HCT116 (cell line): Measurements from ENCODE around the gene PDE6G. TPM values are rescaled to one million over a fixed set of nuclear protein-coding genes. Genes with fewer than 3 reads are reported as not detected.

Source experiments
- ATAC-seq: fragments of 200-7000 bp; cut with Tn5 transposase; 2 replicates; pipeline ENCODE4 v1.9.1; 2020; ENCODE audit warnings: mild to moderate bottlenecking, moderate library complexity
- BruUV-seq: library from RNA; stranded (reverse); fragments of 400-500 nt; replicated peaks from 2 replicates; lab custom pipeline; 2021; lab: Mats Ljungman, UMichigan
- CTCF ChIA-PET: fragments of 300-600 bp; sonication (Branson Sonifier 250); formaldehyde crosslinking; loops from one replicate; lab custom pipeline; 2021; ENCODE audit warnings: antibody characterized with exemption; lab: Charles Lee
- POLR2A ChIA-PET: fragments of 300-600, 350-600 bp; sonication (Branson Sonifier 250); formaldehyde crosslinking; loops from one replicate; lab custom pipeline; 2021; ENCODE audit warnings: antibody characterized with exemption; lab: Charles Lee
- RAD21 ChIA-PET, 2 experiments: fragments of 300-600 bp; sonication (Branson Sonifier 250); formaldehyde crosslinking; loops; one replicate each; lab custom pipeline; 2023; ENCODE audit warnings: low total read pairs in 2 of 2; ENCODE audit not compliant: uncharacterized antibody in 2 of 2, unreplicated experiment in 2 of 2, low non-redundant PET in 1 of 2; lab: Charles Lee
- DNase-seq: peaks from one replicate; pipeline ENCODE4 v3.0.0-alpha.2; 2010; ENCODE audit warnings: low read depth, low spot score
- H2AFZ ChIP-seq: fragments of 200-600 bp; shearing (Covaris generic), sonication (generic); 2 replicates; pipeline ENCODE4 v1.6.1; 2017; ENCODE audit warnings: low read depth, mixed run types, mixed read lengths, antibody characterized with exemption, low read length; ENCODE audit not compliant: poor library complexity, severe bottlenecking
- H3K27ac ChIP-seq: 2 replicates; pipeline ENCODE4 v1.5.1; 2012; ENCODE audit warnings: low read depth, low read length
- H3K27me3 ChIP-seq: fragments of 200-600 bp; sonication (generic); 2 replicates; pipeline ENCODE4 v1.6.1; 2016; ENCODE audit warnings: mixed run types, low read length, mixed read lengths; ENCODE audit not compliant: insufficient read depth
- H3K36me3 ChIP-seq, 2 experiments: fragments of 200-500 bp in 1 of 2; fragments of 200-600 bp in 1 of 2; sonication (Bioruptor generic) in 1 of 2; sonication (generic) in 1 of 2; 2 replicates each; pipeline versions ENCODE4 v1.5.1 to v1.6.1; 2014 to 2016; ENCODE audit warnings: low read length in 2 of 2, inconsistent platforms in 1 of 2, mixed read lengths in 1 of 2, mixed run types in 1 of 2; ENCODE audit not compliant: insufficient read depth in 2 of 2, control insufficient read depth in 1 of 2
- H3K4me1 ChIP-seq, 2 experiments: fragments of 200-600 bp in 1 of 2; sonication (generic) in 1 of 2; 2 replicates each; pipeline versions ENCODE4 v1.5.1 to v1.6.1; 2012 to 2017; ENCODE audit warnings: low read length in 2 of 2, inconsistent platforms in 1 of 2, mild to moderate bottlenecking in 1 of 2, mixed read lengths in 1 of 2, mixed run types in 1 of 2, moderate library complexity in 1 of 2; ENCODE audit not compliant: insufficient read depth in 2 of 2, control insufficient read depth in 1 of 2
- H3K4me2 ChIP-seq: fragments of 200-600 bp; sonication (generic); 2 replicates; pipeline ENCODE4 v1.6.1; 2017; ENCODE audit warnings: mixed run types, low read length, mixed read lengths
- H3K4me3 ChIP-seq, 2 experiments: fragments of 200-600 bp in 1 of 2; sonication (generic) in 1 of 2; replicated peaks in 1 of 2; 2 replicates each; pipeline ENCODE4 v1.5.1; 2011 to 2016; ENCODE audit warnings: low read length in 2 of 2, control low read depth in 1 of 2, low read depth in 1 of 2, mild to moderate bottlenecking in 1 of 2, mixed read lengths in 1 of 2, mixed run types in 1 of 2
- H3K79me2 ChIP-seq: fragments of 200-600 bp; sonication (generic); 2 replicates; pipeline ENCODE4 v1.6.1; 2017; ENCODE audit warnings: mild to moderate bottlenecking, mixed run types, low read length, moderate library complexity, mixed read lengths; ENCODE audit not compliant: insufficient read depth
- H3K9ac ChIP-seq: fragments of 200-600 bp; sonication (generic); 2 replicates; pipeline ENCODE4 v1.6.1; 2016; ENCODE audit warnings: low read length, mixed read lengths
- H3K9me2 ChIP-seq: fragments of 200-600 bp; sonication (generic), shearing (Covaris generic); 2 replicates; pipeline ENCODE4 v1.6.1; 2017; ENCODE audit warnings: mixed run types, mild to moderate bottlenecking, moderate library complexity; ENCODE audit not compliant: insufficient read depth
- H3K9me3 ChIP-seq, 2 experiments: fragments of 200-500 bp in 1 of 2; fragments of 200-600 bp in 1 of 2; sonication (Bioruptor generic) in 1 of 2; sonication (generic) in 1 of 2; 2 replicates each; pipeline ENCODE4 v1.6.1; 2014 to 2017; ENCODE audit warnings: low read length in 2 of 2, mixed read lengths in 2 of 2, inconsistent platforms in 1 of 2, low read depth in 1 of 2, mild to moderate bottlenecking in 1 of 2, mixed run types in 1 of 2, moderate library complexity in 1 of 2; ENCODE audit not compliant: control insufficient read depth in 1 of 2, insufficient read depth in 1 of 2
- H4K20me1 ChIP-seq: fragments of 200-600 bp; sonication (generic), shearing (Covaris generic); 2 replicates; pipeline ENCODE4 v1.6.1; 2017; ENCODE audit warnings: mixed run types, mild to moderate bottlenecking, moderate library complexity; ENCODE audit not compliant: insufficient read depth
- ATF3 ChIP-seq: IDR thresholded peaks from 2 replicates; pipeline ENCODE4 v1.6.1; 2012
- CEBPB ChIP-seq: IDR thresholded peaks from 2 replicates; pipeline ENCODE4 v1.6.1; 2012; ENCODE audit warnings: low read depth
- CTCF ChIP-seq, 3 experiments: fragments of 200-600 bp in 1 of 3; sonication (generic) in 1 of 3; IDR thresholded peaks in 2 of 3; conservative IDR thresholded peaks in 1 of 3; 2 replicates each; pipeline ENCODE4 v1.5.1; 2012 to 2017; ENCODE audit warnings: low read depth in 2 of 3, low read length in 2 of 3, antibody characterized with exemption in 1 of 3, borderline replicate concordance in 1 of 3, control low read depth in 1 of 3, mild to moderate bottlenecking in 1 of 3, mixed read lengths in 1 of 3, mixed run types in 1 of 3, moderate library complexity in 1 of 3; ENCODE audit not compliant: insufficient read depth in 1 of 3
- EGR1 ChIP-seq: IDR thresholded peaks from 2 replicates; pipeline ENCODE4 v1.6.1; 2012; ENCODE audit warnings: low read depth
- ELF1 ChIP-seq: IDR thresholded peaks from 2 replicates; pipeline ENCODE4 v1.6.1; 2012; ENCODE audit warnings: low read depth, borderline replicate concordance
- EZH2 ChIP-seq: fragments of 200-600 bp; sonication (generic); IDR thresholded peaks from 2 replicates; pipeline ENCODE4 v1.6.1; 2017; ENCODE audit warnings: antibody characterized with exemption, mixed run types
- EZH2phosphoT487 ChIP-seq: fragments of 200-600 bp; IDR thresholded peaks from 2 replicates; pipeline ENCODE4 v1.6.1; 2018; ENCODE audit warnings: antibody characterized with exemption, borderline replicate concordance
- MAX ChIP-seq: IDR thresholded peaks from 2 replicates; pipeline ENCODE4 v1.6.1; 2012
- POLR2A ChIP-seq: IDR thresholded peaks from 2 replicates; pipeline ENCODE4 v1.7.0; 2011; ENCODE audit warnings: borderline replicate concordance; ENCODE audit not compliant: insufficient read depth, insufficient read length; ENCODE audit errors: extremely low read depth
- POLR2AphosphoS5 ChIP-seq: IDR thresholded peaks from 2 replicates; pipeline ENCODE4 v1.6.1; 2011; ENCODE audit warnings: mild to moderate bottlenecking, low read depth, low read length, moderate library complexity
- RAD21 ChIP-seq: IDR thresholded peaks from 2 replicates; pipeline ENCODE4 v1.6.1; 2012; ENCODE audit warnings: low read depth, mild to moderate bottlenecking
- SRF ChIP-seq: IDR thresholded peaks from 2 replicates; pipeline ENCODE4 v1.6.1; 2012; ENCODE audit warnings: low read depth
- TCF7L2 ChIP-seq: IDR thresholded peaks from 2 replicates; pipeline ENCODE4 v1.7.0; 2011; ENCODE audit warnings: borderline replicate concordance, inconsistent platforms; ENCODE audit not compliant: insufficient read depth, insufficient read length; ENCODE audit errors: extremely low read depth
- YY1 ChIP-seq: IDR thresholded peaks from 2 replicates; pipeline ENCODE4 v1.6.1; 2011; ENCODE audit warnings: low read length, low read depth, moderate library complexity, mild to moderate bottlenecking; ENCODE audit not compliant: insufficient replicate concordance; ENCODE audit errors: extremely low read depth
- ZFX ChIP-seq: fragments of 450-650 bp; IDR thresholded peaks from 2 replicates; pipeline ENCODE4 v1.6.1; 2017
- ZNF274 ChIP-seq: fragments of 200-500 bp; sonication (Bioruptor generic); IDR thresholded peaks from 2 replicates; pipeline ENCODE4 v1.6.1; 2014; ENCODE audit warnings: mild to moderate bottlenecking, low read depth, low read length, inconsistent platforms
- intact Hi-C: fragments of 100-400 bp; cut with micrococcal nuclease; formaldehyde crosslinking; loops from 2 replicates; pipeline ENCODE4 v1.10.0; 2022
- total RNA-seq: library from RNA; stranded (reverse); gene quantifications from one replicate; pipeline ENCODE4 v1.2.1, GENCODE V29; 2021; ENCODE audit not compliant: unreplicated experiment

The PDE6G gene
- total RNA-seq, 1 experiment from 2014 or later, result not detected

GRCh38 chr17:81690066-81690465 is 33.7 kb upstream of the PDE6G start:
- intact Hi-C loops, result loop anchor here (10.0 kb wide), 1 partner anchor 135 kb away; the partner anchor contains the start of gene FAAP100
- peaks cover 82% of the 10 kb centered on the region for H3K79me2 ChIP-seq
- CTCF ChIA-PET, result no interaction called here

More at GRCh38 chr17:81690066-81690465, 33.7 kb upstream of the PDE6G start:
- no peak for TF ChIP-seq ZFX
- TF ChIP-seq MAX, result no peak
- no peak for TF ChIP-seq ZNF274
- no peak for TF ChIP-seq POLR2A
- no peak for TF ChIP-seq RAD21
- no peak for TF ChIP-seq CEBPB
- no peak for TF ChIP-seq CTCF (IDR thresholded peaks at IDR 0.05 in 2 of 3, conservative IDR thresholded peaks at IDR 0.05 in 1 of 3; ENCODE audit: borderline replicate concordance in 1 of 3, insufficient read depth in 1 of 3, low read depth in 2 of 3, low read length in 2 of 3)
- no peak for TF ChIP-seq ATF3
- TF ChIP-seq YY1, result no peak
- no peak for TF ChIP-seq EGR1
- TF ChIP-seq EZH2, result no peak
- no peak for TF ChIP-seq ELF1
- TF ChIP-seq POLR2AphosphoS5, result no peak
- no peak for TF ChIP-seq EZH2phosphoT487
- TF ChIP-seq SRF, result no peak
- no peak for TF ChIP-seq TCF7L2
- no TSS peak for BruUV-seq
- DNase-seq (no peak), ATAC-seq (no peak)
- RAD21 ChIA-PET, result no interaction called here
- Histone ChIP-seq H3K9me2 (no peaks in the 10 kb centered on the region), H3K27ac (no peak overlapping the region), H4K20me1 (no peaks in the 10 kb centered on the region), H3K4me2 (no peak overlapping the region), H3K36me3 (peaks cover 55 to 96% of the 10 kb centered on the region in 2 experiments), H3K9me3 (no peaks in the 10 kb centered on the region), H3K4me3 (no peak overlapping the region), H3K9ac (no peak overlapping the region), H3K4me1 (peaks cover 5 to 6% of the 10 kb centered on the region in 2 experiments), H2AFZ (no peak overlapping the region), H3K27me3 (no peaks in the 10 kb centered on the region)
- POLR2A ChIA-PET, result no interaction called here
